GM21447 (cell line): Measurements from ENCODE around the gene FSTL4.

ENCODE experiments used
- ATAC-seq: cut with Tn5 transposase; IDR thresholded peaks from one replicate; pipeline ENCODE4 v1.9.1; 2021; ENCODE audit not compliant: unreplicated experiment

FSTL4 gene

GRCh38 chr5:133432956-133433532 lies 179.3 kb downstream of the FSTL4 start:
- ATAC-seq: no peak

GRCh38 chr5:133431326-133431865 lies 180.9 kb downstream of the FSTL4 start:
- ATAC-seq: no peak

- no peak for ATAC-seq
These were observed 182.2 kb downstream of the FSTL4 start for GRCh38 chr5:133430095-133430494.

- ATAC-seq: no peak
These were observed 183.3 kb downstream of the FSTL4 start for GRCh38 chr5:133429046-133429445.

- ATAC-seq: no peak
These were observed 184.2 kb downstream of the FSTL4 start for GRCh38 chr5:133428072-133428660.

- ATAC-seq: no peak
These were observed 185.1 kb downstream of the FSTL4 start for GRCh38 chr5:133427121-133427777.

- no peak for ATAC-seq
These were observed 186.1 kb downstream of the FSTL4 start for GRCh38 chr5:133426264-133426663.

- no peak for ATAC-seq
These were observed 186.6 kb downstream of the FSTL4 start for GRCh38 chr5:133425764-133426163.

- ATAC-seq: no peak
These were observed 187.1 kb downstream of the FSTL4 start for GRCh38 chr5:133425222-133425621.

GRCh38 chr5:133423618-133424282 lies 188.6 kb downstream of the FSTL4 start:
- peak; percentile 58 for ATAC-seq

GRCh38 chr5:133423011-133423617 lies 189.2 kb downstream of the FSTL4 start:
- no peak for ATAC-seq

GRCh38 chr5:133421806-133422205 lies 190.5 kb downstream of the FSTL4 start:
- no peak for ATAC-seq

- ATAC-seq: no peak
These were observed 190.9 kb downstream of the FSTL4 start for GRCh38 chr5:133421394-133421793.

- ATAC-seq: no peak
These were observed 191.7 kb downstream of the FSTL4 start for GRCh38 chr5:133420440-133421301.

GRCh38 chr5:133415906-133416305 lies 196.4 kb downstream of the FSTL4 start:
- no peak for ATAC-seq

GRCh38 chr5:133415506-133415905 lies 196.8 kb downstream of the FSTL4 start:
- no peak for ATAC-seq

GRCh38 chr5:133412661-133413060 lies 199.7 kb downstream of the FSTL4 start:
- ATAC-seq: no peak

- no peak for ATAC-seq
These were observed 202.0 kb downstream of the FSTL4 start for GRCh38 chr5:133410335-133410828.

GRCh38 chr5:133409210-133409674 lies 203.1 kb downstream of the FSTL4 start:
- ATAC-seq: no peak

- ATAC-seq: no peak
These were observed 204.0 kb downstream of the FSTL4 start for GRCh38 chr5:133408322-133408721.
